WTC11 (cell line): ENCODE data around the gene TRMU.

Source experiments
- CBFB ChIP-seq: sonication (generic); formaldehyde crosslinking; IDR thresholded peaks from 2 replicates; pipeline ENCODE4 v1.8.1; 2022; ENCODE audit warnings: mild to moderate bottlenecking, low read depth, missing genetic modification reagents
- CTCF ChIP-seq: fragments of 200-600 bp; IDR thresholded peaks from 2 replicates; pipeline ENCODE4 v1.8.0; 2022; ENCODE audit warnings: antibody characterized with exemption
- GABPB1 ChIP-seq: sonication (generic); formaldehyde crosslinking; IDR thresholded peaks from 2 replicates; pipeline ENCODE4 v1.8.1; 2023; ENCODE audit warnings: mild to moderate bottlenecking, missing genetic modification reagents
- MAX ChIP-seq: sonication (generic); formaldehyde crosslinking; IDR thresholded peaks from 2 replicates; pipeline ENCODE4 v1.8.0; 2022; ENCODE audit warnings: mild to moderate bottlenecking, missing genetic modification reagents
- MLX ChIP-seq: sonication (generic); formaldehyde crosslinking; IDR thresholded peaks from 2 replicates; pipeline ENCODE4 v1.8.1; 2023; ENCODE audit warnings: mild to moderate bottlenecking, missing genetic modification reagents, moderate library complexity
- PRDM15 ChIP-seq: sonication (generic); formaldehyde crosslinking; IDR thresholded peaks from 2 replicates; pipeline ENCODE4 v1.8.0; 2022; ENCODE audit warnings: missing genetic modification reagents
- STAT6 ChIP-seq: sonication (generic); formaldehyde crosslinking; conservative IDR thresholded peaks from 2 replicates; pipeline ENCODE4 v1.8.1; 2023; ENCODE audit warnings: mild to moderate bottlenecking, low read depth, missing genetic modification reagents, moderate library complexity
- TCF7 ChIP-seq: sonication (generic); formaldehyde crosslinking; IDR thresholded peaks from 2 replicates; pipeline ENCODE4 v1.8.0; 2022; ENCODE audit warnings: mild to moderate bottlenecking, low read depth, missing genetic modification reagents, moderate library complexity
- TEAD1 ChIP-seq: sonication (generic); formaldehyde crosslinking; IDR thresholded peaks from 2 replicates; pipeline ENCODE4 v1.8.0; 2022; ENCODE audit warnings: mild to moderate bottlenecking, missing genetic modification reagents
- TEAD4 ChIP-seq: sonication (generic); formaldehyde crosslinking; IDR thresholded peaks from 2 replicates; pipeline ENCODE4 v1.8.0; 2022; ENCODE audit warnings: mild to moderate bottlenecking, missing genetic modification reagents
- USF1 ChIP-seq: sonication (generic); formaldehyde crosslinking; IDR thresholded peaks from 2 replicates; pipeline ENCODE4 v1.8.0; 2022; ENCODE audit warnings: mild to moderate bottlenecking, missing genetic modification reagents
- USF2 ChIP-seq: sonication (generic); formaldehyde crosslinking; IDR thresholded peaks from 2 replicates; pipeline ENCODE4 v1.8.1; 2023; ENCODE audit warnings: mild to moderate bottlenecking, missing genetic modification reagents, moderate library complexity
- ZNF121 ChIP-seq: sonication (generic); formaldehyde crosslinking; IDR thresholded peaks from 2 replicates; pipeline ENCODE4 v1.8.0; 2023; ENCODE audit warnings: missing genetic modification reagents
- ZNF232 ChIP-seq: sonication (generic); formaldehyde crosslinking; IDR thresholded peaks from 2 replicates; pipeline ENCODE4 v1.8.0; 2022; ENCODE audit warnings: mild to moderate bottlenecking, missing genetic modification reagents

GRCh38 chr22:46331496-46331895, 4.0 kb upstream of the TRMU start:
- TF ChIP-seq MLX (CRISPR knock-in tag) = no peak
- TF ChIP-seq USF1 (CRISPR knock-in tag) = no peak
- TF ChIP-seq CBFB (CRISPR knock-in tag) = no peak
- TF ChIP-seq ZNF232 (CRISPR knock-in tag) = no peak
- no peak for TF ChIP-seq TEAD4 (CRISPR knock-in tag)
- TF ChIP-seq CTCF = no peak
- TF ChIP-seq GABPB1 = no peak
- no peak for TF ChIP-seq TCF7 (CRISPR knock-in tag)
- no peak for TF ChIP-seq STAT6 (CRISPR knock-in tag)
- TF ChIP-seq TEAD1 = no peak
- TF ChIP-seq PRDM15 = no peak
- TF ChIP-seq USF2 (CRISPR knock-in tag) = no peak
- TF ChIP-seq MAX = no peak
- no peak for TF ChIP-seq ZNF121
